CD4-positive, alpha-beta memory T cell (primary cell): Measurements from ENCODE around the gene SYT17. TPM values are rescaled to one million over a fixed set of nuclear protein-coding genes. Genes with fewer than 3 reads are reported as not detected.
A peak's percentile ranks its signal among the peaks of the same experiment; 100 is the strongest.

Source experiments
- CTCF ChIA-PET: fragments of 350-600 bp; sonication (Branson Sonifier 250); formaldehyde crosslinking; loops from one replicate; lab custom pipeline; 2021; ENCODE audit warnings: inconsistent platforms; ENCODE audit not compliant: partially characterized antibody; lab: Charles Lee
- POLR2A ChIA-PET: fragments of 350-600 bp; sonication (Branson Sonifier 250); formaldehyde crosslinking; loops from one replicate; lab custom pipeline; 2021; ENCODE audit not compliant: partially characterized antibody; lab: Charles Lee
- DNase-seq, 5 donors: peaks; one replicate each; pipeline versions ENCODE4 v3.0.0 to v3.0.0-alpha.2; 2020 to 2022; ENCODE audit warnings: mixed read lengths in 1 of 5
- H3K27ac ChIP-seq: one replicate; pipeline ENCODE4 v1.7.0; 2013; ENCODE audit warnings: low read depth, low read length
- H3K27me3 ChIP-seq: 2 replicates; pipeline ENCODE4 v1.7.0; 2013; ENCODE audit warnings: mild to moderate bottlenecking, low read length, moderate library complexity; ENCODE audit not compliant: insufficient read depth
- H3K36me3 ChIP-seq: 2 replicates; pipeline ENCODE4 v1.7.0; 2013; ENCODE audit warnings: mild to moderate bottlenecking, low read length, moderate library complexity; ENCODE audit not compliant: insufficient read depth
- H3K4me1 ChIP-seq: 2 replicates; pipeline ENCODE4 v1.7.0; 2013; ENCODE audit warnings: mild to moderate bottlenecking, low read length, moderate library complexity; ENCODE audit not compliant: insufficient read depth
- H3K4me3 ChIP-seq, 2 donors: one replicate each; pipeline ENCODE4 v1.7.0; 2013; ENCODE audit warnings: low read length in 2 of 2, mild to moderate bottlenecking in 1 of 2
- H3K9me3 ChIP-seq, 2 donors: one replicate each; pipeline ENCODE4 v1.7.0; 2013; ENCODE audit warnings: low read length in 2 of 2, control low read depth in 1 of 2; ENCODE audit not compliant: control insufficient read depth in 1 of 2
- H3K27ac Mint-ChIP-seq, 7 donors: one replicate each; pipeline ENCODE4 v1.8.0; 2020 to 2021; ENCODE audit warnings: mixed read lengths in 7 of 7, mild to moderate bottlenecking in 6 of 7, inconsistent platforms in 3 of 7, moderate library complexity in 3 of 7
- H3K27me3 Mint-ChIP-seq, 2 donors: one replicate each; pipeline ENCODE4 v1.8.0; 2020 to 2021; ENCODE audit warnings: mixed read lengths in 2 of 2
- H3K36me3 Mint-ChIP-seq, 2 donors: one replicate each; pipeline ENCODE4 v1.8.0; 2020 to 2021; ENCODE audit warnings: mixed read lengths in 2 of 2, inconsistent platforms in 1 of 2, mild to moderate bottlenecking in 1 of 2
- H3K4me1 Mint-ChIP-seq, 4 donors: one replicate each; pipeline ENCODE4 v1.8.0; 2020 to 2021; ENCODE audit warnings: mixed read lengths in 4 of 4, mild to moderate bottlenecking in 1 of 4
- H3K4me3 Mint-ChIP-seq, 8 donors: one replicate each; pipeline ENCODE4 v1.8.0; 2020 to 2021; ENCODE audit warnings: mixed read lengths in 8 of 8, mild to moderate bottlenecking in 7 of 8, moderate library complexity in 6 of 8, inconsistent platforms in 3 of 8
- H3K9me3 Mint-ChIP-seq, 8 donors: one replicate each; pipeline ENCODE4 v1.8.0; 2020 to 2021; ENCODE audit warnings: mixed read lengths in 8 of 8, mild to moderate bottlenecking in 5 of 8, inconsistent platforms in 3 of 8, moderate library complexity in 1 of 8
- intact Hi-C: fragments of 100-400 bp; cut with micrococcal nuclease; formaldehyde crosslinking; loops from one replicate; pipeline ENCODE4 v1.15.1; 2023
- polyA plus RNA-seq, 2 donors: library from polyadenylated mRNA; unstranded; fragments of 300-500 nt; fragmentation: Illumina TruSeq; gene quantifications; one replicate each; pipeline ENCODE4 v1.2.3, GENCODE V29; 2021
- total RNA-seq, 2 experiments: library from RNA; stranded (reverse); gene quantifications; one replicate each; pipeline ENCODE4 v1.2.3, GENCODE V29; 2021

Gene SYT17
- not detected for total RNA-seq
- not detected for polyA plus RNA-seq

DNA sequence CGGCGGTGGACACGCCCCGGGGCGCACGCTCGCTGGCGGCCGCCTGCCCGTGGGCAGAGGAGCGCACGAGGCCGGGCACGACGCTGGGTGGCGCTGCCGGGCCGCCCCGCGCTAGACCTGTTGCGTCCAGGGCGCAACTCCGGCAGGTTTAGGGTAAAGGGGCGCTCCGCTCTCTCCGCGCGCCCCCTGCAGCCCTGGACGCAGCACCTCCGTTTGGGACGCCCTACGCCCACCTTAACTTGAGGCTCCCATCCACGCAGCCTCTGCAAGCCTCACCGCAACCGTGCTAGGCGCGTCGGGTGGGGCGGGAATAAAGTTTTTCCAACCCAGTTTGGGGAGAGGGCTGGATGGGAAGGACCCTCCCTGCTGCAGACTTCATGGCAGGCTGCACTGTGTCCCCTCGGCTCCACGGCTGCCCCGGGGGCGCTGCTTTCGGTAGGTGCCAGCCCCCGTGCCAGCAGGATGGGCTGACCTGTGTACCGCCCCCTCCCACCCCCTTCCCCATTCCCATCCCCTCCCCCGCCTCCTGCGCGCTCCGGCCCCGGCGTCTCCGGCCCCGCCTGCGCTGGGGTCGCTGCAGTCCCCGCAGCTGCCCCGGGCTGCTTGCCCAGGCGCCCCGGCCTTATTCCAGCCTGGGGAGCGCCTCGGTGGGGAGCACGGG lies at the start of gene SYT17:
TSS of gene SYT17 (plus strand) at position 531 of the 661 bp plus-strand sequence. CDS start 407 bp downstream, outside the sequence.
- Mint-ChIP-seq H3K36me3 (peaks cover 0 to 3% of the 10 kb centered on the region in 2 donors), H3K4me3 (peak within 1 kb of the TSS in 1 of 8 donors; percentile 16), H3K9me3 (peaks cover 0 to 7% (median 3%) of the 10 kb centered on the region in 8 donors), H3K4me1 (peaks cover 0 to 5% (median 1%) of the 10 kb centered on the region in 4 donors), H3K27ac (no peak within 1 kb of the TSS), H3K27me3 (peaks cover 8 to 22% of the 10 kb centered on the region in 2 donors)
- no peak for DNase-seq
- no peak within 1 kb of the TSS for H3K27ac ChIP-seq
- POLR2A ChIA-PET = no interaction called here
- no peaks in the 10 kb centered on the region for H3K4me1 ChIP-seq
- CTCF ChIA-PET = no interaction called here
- H3K36me3 ChIP-seq = no peaks in the 10 kb centered on the region
- intact Hi-C loops = no loop called here
- H3K4me3 ChIP-seq = no peak within 1 kb of the TSS
- H3K27me3 ChIP-seq = no peaks in the 10 kb centered on the region
- H3K9me3 ChIP-seq = no peaks in the 10 kb centered on the region

- Mint-ChIP-seq H3K4me3 (peak overlapping the region; percentile 57 to 91 (median 68)), H3K9me3 (no peaks in the 10 kb centered on the region), H3K27me3 (peaks cover 3 to 8% of the 10 kb centered on the region in 2 donors), H3K27ac (peak overlapping the region in 5 of 7 donors; percentile 23 to 91 (median 58)), H3K4me1 (peaks cover 14 to 35% (median 16%) of the 10 kb centered on the region in 4 donors), H3K36me3 (no peaks in the 10 kb centered on the region)
- no peaks in the 10 kb centered on the region for H3K27me3 ChIP-seq
- H3K4me3 ChIP-seq = peak overlapping the region; percentile 10 to 41
- H3K36me3 ChIP-seq = no peaks in the 10 kb centered on the region
- POLR2A ChIA-PET = no interaction called here
- no peak overlapping the region for H3K27ac ChIP-seq
- CTCF ChIA-PET = interaction anchor here (0.7 to 1.0 kb wide), 3 partner anchors 33 to 583 kb away, joined by 3 to 7 read pairs (median 4); partner anchors contain the start of gene ARL6IP1
- intact Hi-C loops = no loop called here
- H3K9me3 ChIP-seq = no peaks in the 10 kb centered on the region
- no peak for DNase-seq
- H3K4me1 ChIP-seq = peaks cover 32% of the 10 kb centered on the region
Observed at GRCh38 chr16:19118938-19119431, 49.1 kb upstream of the SYT17 start.

DNA sequence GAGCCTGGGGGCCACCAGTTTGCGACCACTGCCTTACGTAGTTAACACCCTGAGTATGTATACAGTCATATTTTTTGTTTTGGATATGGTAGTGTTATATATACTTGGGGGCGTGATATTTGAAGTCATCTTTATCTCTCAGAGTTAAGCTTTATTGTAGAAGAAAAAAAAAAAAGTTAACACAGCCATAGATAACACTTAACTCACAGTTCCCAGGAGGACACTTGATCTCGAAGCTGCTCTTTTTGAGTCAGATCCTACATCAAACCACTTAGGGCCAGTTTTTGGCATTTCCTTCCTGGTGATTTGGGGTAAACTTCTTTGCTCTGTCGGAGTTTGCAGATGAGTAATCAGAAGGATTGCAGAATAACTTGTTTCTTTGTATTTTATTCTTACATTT lies 48.5 kb upstream of the SYT17 start:
- Mint-ChIP-seq H3K27me3 (peaks cover 3 to 8% of the 10 kb centered on the region in 2 donors), H3K27ac (peak overlapping the region in 2 of 7 donors; percentile 49 to 50), H3K9me3 (no peaks in the 10 kb centered on the region), H3K36me3 (no peaks in the 10 kb centered on the region), H3K4me1 (peaks cover 14 to 35% (median 16%) of the 10 kb centered on the region in 4 donors), H3K4me3 (peak overlapping the region in 2 of 8 donors; percentile 31 to 91)
- H3K27ac ChIP-seq = no peak overlapping the region
- ChIA-PET CTCF (interaction anchor here (0.8 to 1.0 kb wide), 2 partner anchors 34 to 318 kb away, joined by 3 to 4 read pairs; partner anchors contain the start of gene ARL6IP1), POLR2A (interaction anchor here (0.7 kb wide), 1 partner anchor 59 kb away, joined by 4 read pairs; no protein-coding TSS in a partner anchor)
- H3K4me3 ChIP-seq = peak overlapping the region in 1 of 2 donors; percentile 10
- no peaks in the 10 kb centered on the region for H3K27me3 ChIP-seq
- no peaks in the 10 kb centered on the region for H3K9me3 ChIP-seq
- intact Hi-C loops = no loop called here
- DNase-seq = no peak
- no peaks in the 10 kb centered on the region for H3K36me3 ChIP-seq
- H3K4me1 ChIP-seq = peaks cover 32% of the 10 kb centered on the region

DNA sequence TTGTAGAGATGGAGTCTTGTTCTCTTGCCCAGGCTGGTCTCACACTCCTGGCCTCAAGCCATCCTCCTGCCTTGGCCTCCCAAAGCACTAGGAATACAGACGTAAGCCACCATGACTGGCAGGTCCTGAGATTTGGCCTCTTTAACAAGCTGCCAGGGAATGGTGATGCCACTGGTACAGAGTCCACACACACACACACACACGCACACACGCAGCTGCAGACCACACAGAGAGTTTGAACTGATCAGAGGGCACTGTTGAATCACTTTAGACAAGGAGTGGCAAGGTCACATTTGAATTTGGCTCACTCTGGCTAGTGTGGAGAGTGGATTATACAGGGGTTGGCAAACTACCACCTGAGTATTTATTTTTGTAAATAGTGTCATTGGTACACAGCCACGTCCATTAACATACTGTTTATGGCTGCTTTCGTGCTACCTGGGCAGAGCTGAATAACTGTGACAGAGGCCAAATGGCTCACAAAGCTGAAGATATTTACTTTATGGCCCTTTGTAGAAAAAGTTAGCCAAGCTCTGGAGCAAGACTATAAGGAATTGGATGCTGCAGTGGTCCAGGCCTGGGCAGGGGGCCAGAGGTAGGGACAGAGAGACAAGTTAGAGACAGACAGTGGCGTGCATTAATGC lies 44.4 kb upstream of the SYT17 start:
- H3K4me3 Mint-ChIP-seq = no peak overlapping the region
- Histone ChIP-seq H3K36me3 (no peaks in the 10 kb centered on the region), H3K4me3 (no peak overlapping the region), H3K27me3 (no peaks in the 10 kb centered on the region), H3K9me3 (no peaks in the 10 kb centered on the region), H3K4me1 (peaks cover 18% of the 10 kb centered on the region), H3K27ac (no peak overlapping the region)
- H3K27me3 Mint-ChIP-seq = peaks cover 0 to 4% of the 10 kb centered on the region in 2 donors
- intact Hi-C loops = no loop called here
- peaks cover 0 to 3% (median 0%) of the 10 kb centered on the region in 8 donors for H3K9me3 Mint-ChIP-seq
- H3K36me3 Mint-ChIP-seq = no peaks in the 10 kb centered on the region
- ChIA-PET POLR2A (no interaction called here), CTCF (no interaction called here)
- no peak for DNase-seq
- H3K27ac Mint-ChIP-seq = peak overlapping the region in 1 of 7 donors; percentile 40
- peaks cover 6 to 13% (median 9%) of the 10 kb centered on the region in 4 donors for H3K4me1 Mint-ChIP-seq

GRCh38 chr16:19126300-19126699 lies 41.7 kb upstream of the SYT17 start:
- intact Hi-C loops = no loop called here
- ChIA-PET POLR2A (no interaction called here), CTCF (no interaction called here)
- no peaks in the 10 kb centered on the region for H3K36me3 ChIP-seq
- Mint-ChIP-seq H3K4me3 (no peak overlapping the region), H3K4me1 (peaks cover 6 to 11% (median 10%) of the 10 kb centered on the region in 4 donors), H3K36me3 (no peaks in the 10 kb centered on the region), H3K27me3 (peaks cover 0 to 2% of the 10 kb centered on the region in 2 donors), H3K9me3 (peaks cover 0 to 3% (median 0%) of the 10 kb centered on the region in 8 donors), H3K27ac (no peak overlapping the region)
- no peaks in the 10 kb centered on the region for H3K27me3 ChIP-seq
- H3K9me3 ChIP-seq = no peaks in the 10 kb centered on the region
- H3K27ac ChIP-seq = no peak overlapping the region
- DNase-seq = no peak
- H3K4me1 ChIP-seq = peaks cover 4% of the 10 kb centered on the region
- no peak overlapping the region for H3K4me3 ChIP-seq

DNA sequence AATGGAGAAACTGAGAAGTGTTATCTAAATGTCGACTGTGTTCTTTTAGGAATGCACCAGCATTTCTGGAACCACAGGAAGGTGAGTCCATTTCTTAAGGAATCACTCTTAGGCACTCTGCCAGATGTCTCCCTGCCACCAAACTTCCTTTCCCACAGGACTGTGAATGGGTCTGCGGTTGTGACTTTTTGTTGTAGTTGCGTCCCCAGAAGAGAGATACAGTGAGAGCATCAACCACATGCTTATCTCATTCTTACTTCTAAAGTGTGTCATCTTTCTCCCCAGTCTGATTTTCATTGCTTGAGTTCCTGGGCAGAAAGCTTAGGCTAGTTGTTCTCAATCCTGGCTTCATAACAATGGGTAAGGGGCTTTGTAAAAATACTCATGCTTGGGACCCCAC lies 40.8 kb upstream of the SYT17 start:
- no peak for DNase-seq
- H3K9me3 Mint-ChIP-seq = peaks cover 0 to 3% (median 0%) of the 10 kb centered on the region in 8 donors
- H3K4me1 ChIP-seq = peaks cover 4% of the 10 kb centered on the region
- ChIA-PET CTCF (no interaction called here), POLR2A (no interaction called here)
- peak overlapping the region in 1 of 7 donors; percentile 60 for H3K27ac Mint-ChIP-seq
- no peaks in the 10 kb centered on the region for H3K9me3 ChIP-seq
- H3K36me3 ChIP-seq = no peaks in the 10 kb centered on the region
- H3K27me3 Mint-ChIP-seq = peaks cover 0 to 2% of the 10 kb centered on the region in 2 donors
- intact Hi-C loops = no loop called here
- no peak overlapping the region for H3K27ac ChIP-seq
- H3K4me3 Mint-ChIP-seq = no peak overlapping the region
- no peak overlapping the region for H3K4me3 ChIP-seq
- peaks cover 6 to 13% (median 10%) of the 10 kb centered on the region in 4 donors for H3K4me1 Mint-ChIP-seq
- H3K27me3 ChIP-seq = no peaks in the 10 kb centered on the region
- H3K36me3 Mint-ChIP-seq = no peaks in the 10 kb centered on the region

DNA sequence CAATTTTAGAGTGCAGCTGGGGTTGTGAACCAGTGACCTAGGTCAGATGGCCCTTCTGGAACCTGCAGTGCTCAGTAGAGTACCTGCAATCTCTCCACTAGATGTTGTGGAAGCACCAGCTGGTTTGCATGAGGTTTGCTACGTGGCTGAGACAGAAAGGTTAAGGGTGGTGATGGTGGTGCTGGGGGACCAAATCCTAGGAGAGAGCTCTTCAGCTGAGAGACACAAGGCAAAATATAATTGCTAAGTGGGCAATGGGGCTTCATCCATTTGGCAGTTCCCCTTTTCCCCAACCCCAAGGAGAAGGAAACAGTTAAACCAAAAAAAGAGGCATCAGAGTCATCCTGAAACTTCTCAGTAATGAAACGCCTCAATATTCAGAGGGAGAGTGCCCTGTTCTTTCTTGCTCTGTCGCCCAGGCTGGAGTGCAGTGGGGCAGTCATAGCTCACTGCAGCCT lies 40.3 kb upstream of the SYT17 start:
- DNase-seq = no peak
- Histone ChIP-seq H3K36me3 (no peaks in the 10 kb centered on the region), H3K4me3 (no peak overlapping the region), H3K27me3 (no peaks in the 10 kb centered on the region), H3K27ac (no peak overlapping the region), H3K9me3 (no peaks in the 10 kb centered on the region), H3K4me1 (peaks cover 4% of the 10 kb centered on the region)
- Mint-ChIP-seq H3K9me3 (peaks cover 0 to 3% (median 0%) of the 10 kb centered on the region in 8 donors), H3K4me1 (peaks cover 6 to 13% (median 10%) of the 10 kb centered on the region in 4 donors), H3K27me3 (peaks cover 0 to 2% of the 10 kb centered on the region in 2 donors), H3K27ac (peak overlapping the region in 2 of 7 donors; percentile 24 to 43), H3K4me3 (no peak overlapping the region), H3K36me3 (no peaks in the 10 kb centered on the region)
- POLR2A ChIA-PET = no interaction called here
- CTCF ChIA-PET = no interaction called here
- intact Hi-C loops = no loop called here
